ENCODE results near the gene C1orf105. TPM values are rescaled to one million over a fixed set of nuclear protein-coding genes. Genes with fewer than 3 reads are reported as not detected.

Gene C1orf105
- total and polyA plus RNA-seq, 2 of the 13 experiments (the other 11 are each of a cell fraction or from before 2014, with no cell fraction given) = 0.15 to 0.45 TPM

- Histone ChIP-seq H3K4me1 (ENCODE audit: insufficient read depth, low read length) (peaks cover 18% of the 10 kb centered on the region), H3K27me3 (ENCODE audit: control insufficient read depth in 1 of 2, insufficient read depth in 2 of 2, low read length in 2 of 2) (no peaks in the 10 kb centered on the region; a peak in 2 of 5 replicates), H3K79me2 (ENCODE audit: insufficient read depth, low read length) (no peaks in the 10 kb centered on the region), H3K9ac (ENCODE audit: insufficient read depth, low read depth, low read length) (no peak overlapping the region), H2AFZ (ENCODE audit: low read length) (no peak overlapping the region), H3K4me3 (replicated peaks in 1 of 3; ENCODE audit: insufficient read depth in 1 of 3, low read depth in 2 of 3, low read length in 3 of 3) (no peak overlapping the region), H3K4me2 (ENCODE audit: low read depth, low read length) (no peak overlapping the region), H3K9me3 (ENCODE audit: low read length) (no peaks in the 10 kb centered on the region), H3K36me3 (replicated peaks in 1 of 2; ENCODE audit: control insufficient read depth in 1 of 2, insufficient read depth in 2 of 2, low read length in 2 of 2) (no peaks in the 10 kb centered on the region), H3K27ac (ENCODE audit: extremely low read length, insufficient read depth, low read length) (no peak overlapping the region), H4K20me1 (ENCODE audit: insufficient read depth, low read length) (no peaks in the 10 kb centered on the region)
- BruUV-seq (replicated peaks) = no TSS peak
- in situ Hi-C loops (cut with HindIII; ENCODE audit: extremely low pct_ligation_motif_present, low pct_unique_long_range_greater_than_20kb) = no loop called here
- FAIRE-seq (no peak), DNase-seq (ENCODE audit: low spot score) (no peak), ATAC-seq (no peak)
- intact Hi-C loops (cut with micrococcal nuclease; ENCODE audit: unreplicated experiment) = no loop called here
- CTCF ChIA-PET (ENCODE audit: low intra/inter-chr PET ratio, low total read pairs) = no interaction called here
- POLR2A ChIA-PET = no interaction called here
- WGBS (ENCODE audit: low lambda C conversion rate) = 52% methylated on average over 5 of the region's 5 CpGs
- TF ChIP-seq SP140L (CRISPR knock-in tag; IDR thresholded peaks at IDR 0.05; ENCODE audit: borderline replicate concordance) = no peak
- TF ChIP-seq, protein P1, sequence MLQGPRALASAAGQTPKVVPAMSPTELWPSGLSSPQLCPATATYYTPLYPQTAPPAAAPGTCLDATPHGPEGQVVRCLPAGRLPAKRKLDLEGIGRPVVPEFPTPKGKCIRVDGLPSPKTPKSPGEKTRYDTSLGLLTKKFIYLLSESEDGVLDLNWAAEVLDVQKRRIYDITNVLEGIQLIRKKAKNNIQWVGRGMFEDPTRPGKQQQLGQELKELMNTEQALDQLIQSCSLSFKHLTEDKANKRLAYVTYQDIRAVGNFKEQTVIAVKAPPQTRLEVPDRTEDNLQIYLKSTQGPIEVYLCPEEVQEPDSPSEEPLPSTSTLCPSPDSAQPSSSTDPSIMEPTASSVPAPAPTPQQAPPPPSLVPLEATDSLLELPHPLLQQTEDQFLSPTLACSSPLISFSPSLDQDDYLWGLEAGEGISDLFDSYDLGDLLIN (CRISPR knock-in tag; IDR thresholded peaks at IDR 0.05; ENCODE audit: borderline replicate concordance) = no peak
- no peak for TF ChIP-seq ZNF746 (CRISPR knock-in tag; IDR thresholded peaks at IDR 0.05)
- TF ChIP-seq IKZF1 (IDR thresholded peaks at IDR 0.05) = no peak
- TF ChIP-seq TMF1 (CRISPR knock-in tag; IDR thresholded peaks at IDR 0.05; ENCODE audit: low read depth) = no peak
- no peak for TF ChIP-seq ZNF281 (CRISPR knock-in tag; IDR thresholded peaks at IDR 0.05; ENCODE audit: borderline replicate concordance)
- TF ChIP-seq MBD4 (IDR thresholded peaks at IDR 0.05; ENCODE audit: borderline replicate concordance, low read length) = no peak
- TF ChIP-seq PBX2 (CRISPR knock-in tag; IDR thresholded peaks at IDR 0.05) = no peak
- no peak for TF ChIP-seq PHF8 (CRISPR knock-in tag; IDR thresholded peaks at IDR 0.05)
- no peak for TF ChIP-seq TEF (CRISPR knock-in tag; IDR thresholded peaks at IDR 0.05)
- TF ChIP-seq, protein P2, sequence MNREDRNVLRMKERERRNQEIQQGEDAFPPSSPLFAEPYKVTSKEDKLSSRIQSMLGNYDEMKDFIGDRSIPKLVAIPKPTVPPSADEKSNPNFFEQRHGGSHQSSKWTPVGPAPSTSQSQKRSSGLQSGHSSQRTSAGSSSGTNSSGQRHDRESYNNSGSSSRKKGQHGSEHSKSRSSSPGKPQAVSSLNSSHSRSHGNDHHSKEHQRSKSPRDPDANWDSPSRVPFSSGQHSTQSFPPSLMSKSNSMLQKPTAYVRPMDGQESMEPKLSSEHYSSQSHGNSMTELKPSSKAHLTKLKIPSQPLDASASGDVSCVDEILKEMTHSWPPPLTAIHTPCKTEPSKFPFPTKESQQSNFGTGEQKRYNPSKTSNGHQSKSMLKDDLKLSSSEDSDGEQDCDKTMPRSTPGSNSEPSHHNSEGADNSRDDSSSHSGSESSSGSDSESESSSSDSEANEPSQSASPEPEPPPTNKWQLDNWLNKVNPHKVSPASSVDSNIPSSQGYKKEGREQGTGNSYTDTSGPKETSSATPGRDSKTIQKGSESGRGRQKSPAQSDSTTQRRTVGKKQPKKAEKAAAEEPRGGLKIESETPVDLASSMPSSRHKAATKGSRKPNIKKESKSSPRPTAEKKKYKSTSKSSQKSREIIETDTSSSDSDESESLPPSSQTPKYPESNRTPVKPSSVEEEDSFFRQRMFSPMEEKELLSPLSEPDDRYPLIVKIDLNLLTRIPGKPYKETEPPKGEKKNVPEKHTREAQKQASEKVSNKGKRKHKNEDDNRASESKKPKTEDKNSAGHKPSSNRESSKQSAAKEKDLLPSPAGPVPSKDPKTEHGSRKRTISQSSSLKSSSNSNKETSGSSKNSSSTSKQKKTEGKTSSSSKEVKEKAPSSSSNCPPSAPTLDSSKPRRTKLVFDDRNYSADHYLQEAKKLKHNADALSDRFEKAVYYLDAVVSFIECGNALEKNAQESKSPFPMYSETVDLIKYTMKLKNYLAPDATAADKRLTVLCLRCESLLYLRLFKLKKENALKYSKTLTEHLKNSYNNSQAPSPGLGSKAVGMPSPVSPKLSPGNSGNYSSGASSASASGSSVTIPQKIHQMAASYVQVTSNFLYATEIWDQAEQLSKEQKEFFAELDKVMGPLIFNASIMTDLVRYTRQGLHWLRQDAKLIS (CRISPR knock-in tag; IDR thresholded peaks at IDR 0.05) = no peak
- TF ChIP-seq ZSCAN9 (CRISPR knock-in tag; IDR thresholded peaks at IDR 0.05; ENCODE audit: borderline replicate concordance) = no peak
- TF ChIP-seq KDM2A (CRISPR knock-in tag; IDR thresholded peaks at IDR 0.05; ENCODE audit: borderline replicate concordance, low read depth) = no peak
Observed at GRCh38 chr1:172485626-172486025, 65.1 kb downstream of the C1orf105 start.

Data from HepG2 (cell line).